HepG2 (cell line): ENCODE measurements around the gene TFAP2B. TPM values are rescaled to one million over a fixed set of nuclear protein-coding genes. Genes with fewer than 3 reads are reported as not detected.

ENCODE experiments used
- MAFK ChIP-seq, 2 experiments: IDR thresholded peaks in 1 of 2; conservative IDR thresholded peaks in 1 of 2; 2 replicates each; pipeline ENCODE4 v1.6.1; 2011; ENCODE audit warnings: improper control_type of control experiment in 2 of 2, low read length in 2 of 2
- ZNF607 ChIP-seq: sonication (generic); formaldehyde crosslinking; IDR thresholded peaks from 2 replicates; pipeline ENCODE4 v1.5.1; 2020; ENCODE audit warnings: missing genetic modification reagents, mild to moderate bottlenecking, borderline replicate concordance
- polyA plus RNA-seq, 8 experiments: library from polyadenylated mRNA; depleted of rRNA in 3 of 8; stranded (reverse) in 7 of 8; unstranded in 1 of 8; fragments of >200 nt; fragmentation: Illumina TruSeq in 4 of 8; extraction: Trizol in 4 of 8; gene quantifications; 2 replicates each; pipeline versions ENCODE4 v1.2.1 to v1.2.3, GENCODE V29; 2011 to 2016; ENCODE audit warnings: low read depth in 4 of 8, missing spikeins in 1 of 8, mixed read lengths in 1 of 8; ENCODE audit not compliant: insufficient read depth in 1 of 8
- total RNA-seq, 5 experiments: library from RNA; depleted of rRNA; stranded (reverse); fragments of >200 nt; fragmentation: Illumina TruSeq; extraction: Trizol; gene quantifications; 2 replicates each; pipeline ENCODE4 v1.2.3, GENCODE V29; 2016; ENCODE audit warnings: low read depth in 1 of 5
- TF ChIP-seq, protein P1 (sequence below): sonication (generic); formaldehyde crosslinking; IDR thresholded peaks from 2 replicates; pipeline ENCODE4 v1.5.0; 2020; ENCODE audit warnings: mild to moderate bottlenecking, missing genetic modification reagents
- TF ChIP-seq, protein P2 (sequence below): sonication (generic); formaldehyde crosslinking; IDR thresholded peaks from 2 replicates; pipeline ENCODE4 v1.5.0; 2020; ENCODE audit warnings: mild to moderate bottlenecking, missing genetic modification reagents, borderline replicate concordance

TFAP2B gene
- total and polyA plus RNA-seq, 2 of the 13 experiments (the other 11 are each of a cell fraction or from before 2014, with no cell fraction given): not detected

DNA sequence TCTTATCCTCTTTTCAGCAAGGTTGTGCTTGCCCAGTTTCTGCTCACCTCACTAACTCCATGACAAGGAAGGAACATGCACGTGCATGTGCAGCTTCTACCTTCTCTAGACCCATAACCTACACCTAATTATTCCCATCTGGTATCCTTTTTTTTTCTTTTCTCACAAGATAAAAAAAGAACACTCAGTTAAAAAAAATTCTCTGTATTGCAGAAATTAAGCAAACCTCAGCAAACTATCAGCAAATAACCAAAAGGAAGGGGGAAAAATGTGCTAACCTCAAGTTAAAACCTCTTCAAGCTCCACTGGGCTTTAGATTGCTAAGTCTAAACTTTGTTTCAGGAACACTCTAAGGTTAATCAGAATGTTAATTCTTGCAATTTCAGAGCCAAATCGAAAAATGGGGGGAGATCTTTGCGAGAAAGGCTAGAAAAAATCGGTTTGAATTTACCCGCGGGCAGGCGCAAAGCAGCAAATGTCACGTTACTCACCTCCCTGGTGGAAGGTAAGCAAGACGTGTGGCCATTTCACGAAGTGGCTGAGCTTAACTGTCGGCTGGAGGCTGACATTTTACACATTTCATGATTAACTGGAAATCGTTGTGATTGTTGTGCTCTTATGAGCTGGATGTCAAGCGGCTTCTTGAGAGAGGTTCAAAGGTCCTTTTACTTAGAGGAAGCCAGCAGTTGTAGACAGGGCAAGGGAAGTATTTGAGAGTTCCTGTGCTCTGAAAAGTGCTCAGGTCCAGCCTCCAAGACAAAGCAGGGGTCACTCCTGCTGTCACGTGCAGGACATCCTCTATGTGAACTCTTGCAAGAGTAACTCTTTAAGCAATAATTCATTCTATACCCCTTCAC lies 19.1 kb downstream of the TFAP2B start (continued):
- TF ChIP-seq ZNF607 (CRISPR knock-in tag) (no peak), MAFK (conservative IDR thresholded peaks at IDR 0.05 in 1 of 2, IDR thresholded peaks at IDR 0.05 in 1 of 2; ENCODE audit: low read length in 2 of 2) (peak in 1 of 2 experiments; percentile 54; a peak in 2 of 4 replicates)
- TF ChIP-seq, protein P1, sequence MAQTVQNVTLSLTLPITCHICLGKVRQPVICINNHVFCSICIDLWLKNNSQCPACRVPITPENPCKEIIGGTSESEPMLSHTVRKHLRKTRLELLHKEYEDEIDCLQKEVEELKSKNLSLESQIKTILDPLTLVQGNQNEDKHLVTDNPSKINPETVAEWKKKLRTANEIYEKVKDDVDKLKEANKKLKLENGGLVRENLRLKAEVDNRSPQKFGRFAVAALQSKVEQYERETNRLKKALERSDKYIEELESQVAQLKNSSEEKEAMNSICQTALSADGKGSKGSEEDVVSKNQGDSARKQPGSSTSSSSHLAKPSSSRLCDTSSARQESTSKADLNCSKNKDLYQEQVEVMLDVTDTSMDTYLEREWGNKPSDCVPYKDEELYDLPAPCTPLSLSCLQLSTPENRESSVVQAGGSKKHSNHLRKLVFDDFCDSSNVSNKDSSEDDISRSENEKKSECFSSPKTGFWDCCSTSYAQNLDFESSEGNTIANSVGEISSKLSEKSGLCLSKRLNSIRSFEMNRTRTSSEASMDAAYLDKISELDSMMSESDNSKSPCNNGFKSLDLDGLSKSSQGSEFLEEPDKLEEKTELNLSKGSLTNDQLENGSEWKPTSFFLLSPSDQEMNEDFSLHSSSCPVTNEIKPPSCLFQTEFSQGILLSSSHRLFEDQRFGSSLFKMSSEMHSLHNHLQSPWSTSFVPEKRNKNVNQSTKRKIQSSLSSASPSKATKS (CRISPR knock-in tag): no peak
- TF ChIP-seq, protein P2, sequence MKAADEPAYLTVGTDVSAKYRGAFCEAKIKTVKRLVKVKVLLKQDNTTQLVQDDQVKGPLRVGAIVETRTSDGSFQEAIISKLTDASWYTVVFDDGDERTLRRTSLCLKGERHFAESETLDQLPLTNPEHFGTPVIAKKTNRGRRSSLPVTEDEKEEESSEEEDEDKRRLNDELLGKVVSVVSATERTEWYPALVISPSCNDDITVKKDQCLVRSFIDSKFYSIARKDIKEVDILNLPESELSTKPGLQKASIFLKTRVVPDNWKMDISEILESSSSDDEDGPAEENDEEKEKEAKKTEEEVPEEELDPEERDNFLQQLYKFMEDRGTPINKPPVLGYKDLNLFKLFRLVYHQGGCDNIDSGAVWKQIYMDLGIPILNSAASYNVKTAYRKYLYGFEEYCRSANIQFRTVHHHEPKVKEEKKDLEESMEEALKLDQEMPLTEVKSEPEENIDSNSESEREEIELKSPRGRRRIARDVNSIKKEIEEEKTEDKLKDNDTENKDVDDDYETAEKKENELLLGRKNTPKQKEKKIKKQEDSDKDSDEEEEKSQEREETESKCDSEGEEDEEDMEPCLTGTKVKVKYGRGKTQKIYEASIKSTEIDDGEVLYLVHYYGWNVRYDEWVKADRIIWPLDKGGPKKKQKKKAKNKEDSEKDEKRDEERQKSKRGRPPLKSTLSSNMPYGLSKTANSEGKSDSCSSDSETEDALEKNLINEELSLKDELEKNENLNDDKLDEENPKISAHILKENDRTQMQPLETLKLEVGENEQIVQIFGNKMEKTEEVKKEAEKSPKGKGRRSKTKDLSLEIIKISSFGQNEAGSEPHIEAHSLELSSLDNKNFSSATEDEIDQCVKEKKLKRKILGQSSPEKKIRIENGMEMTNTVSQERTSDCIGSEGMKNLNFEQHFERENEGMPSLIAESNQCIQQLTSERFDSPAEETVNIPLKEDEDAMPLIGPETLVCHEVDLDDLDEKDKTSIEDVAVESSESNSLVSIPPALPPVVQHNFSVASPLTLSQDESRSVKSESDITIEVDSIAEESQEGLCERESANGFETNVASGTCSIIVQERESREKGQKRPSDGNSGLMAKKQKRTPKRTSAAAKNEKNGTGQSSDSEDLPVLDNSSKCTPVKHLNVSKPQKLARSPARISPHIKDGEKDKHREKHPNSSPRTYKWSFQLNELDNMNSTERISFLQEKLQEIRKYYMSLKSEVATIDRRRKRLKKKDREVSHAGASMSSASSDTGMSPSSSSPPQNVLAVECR: no peak
- TF ChIP-seq, all 625 proteins: peak for 4
